GM20000 (cell line): Measurements from ENCODE around the gene MYO3B.

Experiments
- DNase-seq: peaks from one replicate; pipeline ENCODE4 v3.0.0; 2012; ENCODE audit warnings: low spot score
- CTCF ChIP-seq: IDR thresholded peaks from 2 replicates; pipeline ENCODE4 v1.5.1; 2012; ENCODE audit warnings: mild to moderate bottlenecking, control low read depth; ENCODE audit errors: extremely low read depth, missing control alignments

MYO3B gene

GRCh38 chr2:170152421-170152820, 25.5 kb upstream of the MYO3B start:
- DNase-seq = peak; percentile 22
- TF ChIP-seq CTCF = no peak

GRCh38 chr2:170155022-170155722, 22.8 kb upstream of the MYO3B start:
- TF ChIP-seq CTCF = no peak
- DNase-seq = peak; percentile 66

- no peak for TF ChIP-seq CTCF
- DNase-seq = no peak
Measured at GRCh38 chr2:170155723-170156253, 22.2 kb upstream of the MYO3B start.

- TF ChIP-seq CTCF = no peak
Measured at GRCh38 chr2:170156592-170156991, 21.4 kb upstream of the MYO3B start.

GRCh38 chr2:170157025-170157684, 20.8 kb upstream of the MYO3B start:
- peak; percentile 14 for DNase-seq
- no peak for TF ChIP-seq CTCF

More at GRCh38 chr2:170156592-170156991, 21.4 kb upstream of the MYO3B start:
- DNase-seq = no peak

- no peak for TF ChIP-seq CTCF
- DNase-seq = no peak
Measured at GRCh38 chr2:170159060-170159459, 18.9 kb upstream of the MYO3B start.
